G401 (cell line): ENCODE data around the gene NTM. TPM values are rescaled to one million over a fixed set of nuclear protein-coding genes. Genes with fewer than 3 reads are reported as not detected.

ENCODE experiments used
- DNase-seq: peaks from one replicate; pipeline ENCODE4 v3.0.0-alpha.2; 2015; ENCODE audit warnings: low spot score
- in situ Hi-C: cut with HindIII; loops from 2 replicates; pipeline ENCODE4 v1.10.0; 2016; ENCODE audit warnings: low sequenced_read_pairs, mixed read lengths
- total RNA-seq: library from RNA; depleted of rRNA; stranded (reverse); fragments of >200 nt; shearing (Covaris generic); gene quantifications from 2 replicates; pipeline ENCODE4 v1.2.3, GENCODE V29; 2014

Gene NTM
- total RNA-seq, 1 experiment from 2014 or later: 11.4 TPM

DNA sequence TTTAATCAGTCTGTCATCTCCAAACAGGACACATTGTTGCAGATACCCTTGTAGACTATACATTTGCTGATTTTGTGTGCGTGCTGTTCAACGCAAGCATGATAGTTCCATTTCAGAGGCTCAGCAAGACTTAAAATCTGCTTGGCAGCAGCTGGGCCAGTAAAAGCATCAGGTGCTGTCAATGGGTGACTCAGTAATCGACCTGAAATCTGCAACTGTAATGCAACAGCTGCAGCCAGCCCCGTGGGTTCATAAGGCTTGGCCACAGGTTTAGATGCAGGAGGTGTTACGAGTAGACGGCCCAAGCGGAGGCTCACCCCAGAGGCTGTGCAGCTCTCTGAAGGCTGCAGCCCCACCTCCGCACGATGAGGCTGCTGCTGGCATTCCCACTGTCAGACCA, 84.6 kb downstream of the NTM start:
- in situ Hi-C loops: no loop called here
- DNase-seq: no peak

GRCh38 chr11:131455843-131456704, 85.7 kb downstream of the NTM start:
- in situ Hi-C loops: no loop called here
- no peak for DNase-seq

GRCh38 chr11:131457163-131457562, 86.7 kb downstream of the NTM start:
- DNase-seq: no peak
- in situ Hi-C loops: no loop called here

DNA sequence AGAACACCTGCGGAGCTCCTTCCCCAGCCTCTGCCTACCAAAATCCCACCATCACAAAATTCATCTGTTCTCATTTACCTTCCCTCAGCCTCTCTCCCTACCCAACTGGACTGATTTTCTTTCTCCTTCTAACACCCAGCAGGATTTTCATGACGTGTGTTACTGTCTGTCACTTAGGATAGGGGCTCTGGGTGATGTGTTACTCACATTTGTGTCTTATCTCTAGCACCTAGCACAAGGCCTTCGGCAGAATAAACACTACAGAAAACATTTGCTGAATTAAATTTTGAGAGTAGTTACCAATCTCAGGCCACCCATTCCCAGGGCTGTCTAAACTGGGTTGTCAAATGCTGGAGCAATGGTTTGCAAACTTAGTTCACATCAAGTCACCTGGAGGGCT, 88.0 kb downstream of the NTM start:
- in situ Hi-C loops: no loop called here

GRCh38 chr11:131460931-131461330, 90.5 kb downstream of the NTM start:
- no peak for DNase-seq
- in situ Hi-C loops: no loop called here

More for the DNA sequence above, 88.0 kb downstream of the NTM start:
- no peak for DNase-seq

- in situ Hi-C loops: no loop called here
- no peak for DNase-seq
These were observed 92.2 kb downstream of the NTM start for GRCh38 chr11:131462622-131463021.

DNA sequence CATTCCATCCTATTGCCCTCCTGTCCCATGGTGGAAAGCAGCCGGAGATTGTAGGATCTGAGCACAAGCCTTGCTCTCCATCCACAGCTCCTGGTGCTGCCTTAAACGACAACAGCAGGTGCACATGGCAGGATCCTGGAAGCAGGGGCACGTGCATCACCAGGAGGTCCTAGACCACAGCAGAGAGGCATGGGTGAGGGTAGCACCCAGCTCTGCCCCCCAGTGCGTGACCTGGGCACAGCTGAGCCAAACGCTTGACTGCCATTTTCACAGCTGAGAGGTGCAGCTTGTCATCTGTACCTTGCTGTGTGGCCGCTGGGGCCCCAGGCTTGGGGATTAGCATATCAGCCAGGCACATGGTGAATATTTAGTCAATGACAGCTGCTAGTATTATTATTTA, 92.7 kb downstream of the NTM start:
- in situ Hi-C loops: no loop called here

DNA sequence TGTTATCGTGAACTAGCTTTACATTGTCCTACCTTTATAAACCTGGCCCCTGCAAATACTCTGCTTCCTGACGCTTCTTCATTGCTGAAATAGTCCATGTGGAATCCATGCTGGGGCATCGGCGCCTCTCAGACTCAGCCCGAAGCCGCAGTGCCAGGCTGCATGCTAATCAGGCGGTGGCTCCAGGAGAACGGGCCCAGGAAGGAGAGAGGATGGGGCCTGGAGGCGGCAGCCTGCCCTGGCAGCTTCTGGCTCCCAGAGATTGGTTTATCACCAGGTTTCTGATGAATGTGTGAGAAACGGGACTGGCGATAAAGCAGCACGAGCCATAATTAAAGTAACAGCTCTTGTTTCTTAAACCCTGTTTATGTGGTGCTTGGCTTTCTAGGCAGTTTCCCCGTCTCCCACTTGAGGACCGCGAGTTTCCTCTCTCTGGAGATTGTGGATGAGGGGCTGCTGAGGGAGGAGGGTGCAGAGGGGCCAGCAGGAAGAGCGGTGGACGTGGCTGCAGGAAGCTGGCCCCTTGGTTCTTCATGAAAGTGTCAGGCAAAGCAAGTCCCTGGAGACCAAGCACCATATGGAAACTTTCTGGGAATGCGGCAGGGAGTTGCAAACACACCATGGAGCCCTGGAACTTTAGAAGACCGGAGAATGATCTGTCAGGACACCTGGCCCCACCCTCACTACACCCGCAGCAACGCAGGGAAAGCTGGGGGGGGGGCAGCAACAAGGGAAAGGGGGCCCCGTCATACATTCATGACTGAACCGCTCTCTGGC, 93.4 kb downstream of the NTM start:
- in situ Hi-C loops: no loop called here

More for the DNA sequence above, 92.7 kb downstream of the NTM start:
- no peak for DNase-seq

DNA sequence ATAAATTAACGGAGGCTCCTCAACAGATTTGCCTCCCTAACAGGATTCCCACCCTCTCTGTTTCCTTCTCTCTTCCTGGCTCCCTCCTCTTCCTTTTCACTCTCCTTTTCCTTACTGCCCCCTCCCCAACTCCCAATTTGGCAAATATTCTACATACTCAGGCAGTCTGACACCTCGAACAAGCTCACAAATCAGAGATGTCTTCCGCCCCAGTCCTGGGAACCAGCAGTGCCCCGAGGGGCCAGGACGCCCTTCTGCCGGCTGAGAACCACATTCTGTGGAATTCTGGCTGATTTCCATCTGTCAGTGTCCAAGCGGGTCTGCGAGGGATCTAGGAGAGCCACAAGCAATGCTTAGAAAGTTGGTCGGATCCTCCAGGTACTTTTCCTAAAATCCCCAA, 94.0 kb downstream of the NTM start:
- in situ Hi-C loops: no loop called here
- DNase-seq: no peak

More for the DNA sequence above, 93.4 kb downstream of the NTM start:
- DNase-seq: no peak

DNA sequence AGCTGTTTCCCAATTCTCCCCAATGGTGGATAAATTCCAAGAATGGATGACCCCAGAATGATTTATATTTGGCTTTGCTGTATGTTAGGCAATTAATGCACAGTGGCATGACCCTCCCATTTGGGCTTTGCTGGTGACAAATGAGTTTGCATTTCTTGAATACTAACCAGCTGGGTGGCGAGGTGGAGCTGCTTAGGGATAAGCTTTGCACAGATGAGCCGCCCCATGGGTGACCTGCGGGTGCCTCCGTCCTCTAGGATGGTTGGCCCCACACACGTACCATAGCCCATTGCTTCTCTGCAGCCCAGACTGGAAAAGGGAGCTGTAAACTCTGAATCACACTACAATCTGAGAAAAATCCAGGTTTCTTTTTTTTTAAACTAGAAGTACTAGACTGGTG, 94.6 kb downstream of the NTM start:
- no peak for DNase-seq
- in situ Hi-C loops: no loop called here

GRCh38 chr11:131465746-131466145, 95.3 kb downstream of the NTM start:
- in situ Hi-C loops: no loop called here

DNA sequence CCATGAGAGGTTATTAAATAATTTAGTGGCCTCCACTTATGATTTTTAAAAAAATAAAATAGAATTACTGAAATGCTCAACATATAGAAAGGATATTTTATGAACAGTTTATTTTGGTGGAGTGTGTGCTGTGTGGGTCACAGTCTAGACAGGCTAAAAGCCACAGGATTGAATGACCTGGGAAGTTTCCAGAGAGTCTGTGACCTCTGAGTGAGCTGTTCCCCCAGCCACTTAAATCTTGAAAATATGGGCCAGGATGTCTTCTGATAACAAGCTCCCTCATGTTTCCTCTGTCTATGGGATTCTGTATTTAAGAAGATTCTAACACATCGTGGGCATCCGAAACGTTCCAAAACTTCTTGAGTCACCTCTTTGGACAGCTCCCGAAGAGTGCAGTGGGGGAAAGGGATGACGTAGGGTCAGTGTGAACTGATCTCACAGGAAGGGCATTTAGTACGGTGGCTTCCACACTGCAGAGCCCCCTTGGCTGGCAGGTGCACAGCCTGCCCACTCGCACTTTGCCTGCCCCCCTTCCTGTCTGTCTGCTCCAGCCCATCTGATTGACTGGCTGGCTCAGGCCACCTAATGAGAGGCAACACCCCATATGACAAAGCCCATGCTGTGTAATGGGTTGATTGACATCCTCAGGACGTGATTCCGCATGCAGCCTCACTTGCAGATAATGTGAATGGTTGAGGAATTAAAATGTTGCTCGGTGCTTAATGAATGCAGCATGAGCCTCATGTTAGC, 97.4 kb downstream of the NTM start:
- DNase-seq: no peak
- in situ Hi-C loops: no loop called here

More at GRCh38 chr11:131465746-131466145, 95.3 kb downstream of the NTM start:
- DNase-seq: no peak

GRCh38 chr11:131468565-131468964, 98.2 kb downstream of the NTM start:
- in situ Hi-C loops: no loop called here
- DNase-seq: no peak

DNA sequence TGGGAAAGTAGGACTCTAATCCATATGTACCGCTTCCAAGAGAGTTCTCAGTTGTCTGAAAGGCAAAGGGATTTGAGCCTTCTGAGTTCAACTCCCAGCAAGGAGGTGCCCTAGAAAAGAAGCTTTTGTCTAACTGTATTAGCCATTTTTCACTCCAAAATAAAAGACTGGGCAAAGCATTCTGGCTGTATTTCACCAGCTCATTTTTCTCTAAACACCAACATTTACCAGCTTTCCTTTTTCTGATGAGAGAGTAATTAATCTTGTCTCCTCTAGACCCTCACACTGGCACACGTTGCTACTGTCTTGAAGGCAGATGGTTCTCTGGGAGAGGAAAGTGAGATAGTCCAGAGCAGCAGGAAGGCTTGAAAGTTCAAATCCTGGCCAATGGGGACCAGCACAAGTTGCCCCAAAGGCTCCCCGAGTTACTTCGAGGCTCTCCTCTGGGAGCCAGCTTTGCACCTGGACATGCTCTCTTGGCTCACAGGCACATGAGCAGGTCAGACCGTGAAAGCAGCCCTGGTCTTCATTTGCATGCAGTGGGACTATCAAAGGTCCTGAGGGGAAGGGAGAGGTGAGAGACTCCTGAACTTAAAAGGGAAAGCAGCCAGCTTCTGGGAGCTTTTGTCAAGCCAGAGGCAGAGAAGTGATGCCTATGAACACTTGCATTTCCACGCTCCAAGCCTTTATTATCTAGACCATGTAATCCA, 100.0 kb downstream of the NTM start:
- no peak for DNase-seq
- in situ Hi-C loops: no loop called here

DNA sequence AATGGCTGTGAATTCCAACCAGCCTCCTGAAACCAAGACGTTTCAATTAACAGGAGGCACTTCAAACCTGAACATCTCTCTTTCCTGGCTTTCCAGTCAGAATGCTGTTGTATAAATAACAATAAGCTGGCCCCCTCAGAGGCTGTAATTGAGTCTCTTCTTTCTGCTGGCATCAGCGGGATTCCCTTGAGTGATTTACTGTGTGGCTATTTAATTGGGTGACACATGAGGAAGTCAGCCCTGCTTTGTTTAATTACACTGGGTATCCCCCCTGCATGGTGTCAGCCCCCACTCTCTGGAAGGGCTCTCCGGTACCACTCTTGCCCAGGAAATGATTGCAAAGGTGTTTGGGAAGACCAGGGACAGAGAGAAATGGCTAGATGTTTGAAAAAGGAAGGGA, 101.6 kb downstream of the NTM start:
- in situ Hi-C loops: no loop called here
- DNase-seq: no peak

DNA sequence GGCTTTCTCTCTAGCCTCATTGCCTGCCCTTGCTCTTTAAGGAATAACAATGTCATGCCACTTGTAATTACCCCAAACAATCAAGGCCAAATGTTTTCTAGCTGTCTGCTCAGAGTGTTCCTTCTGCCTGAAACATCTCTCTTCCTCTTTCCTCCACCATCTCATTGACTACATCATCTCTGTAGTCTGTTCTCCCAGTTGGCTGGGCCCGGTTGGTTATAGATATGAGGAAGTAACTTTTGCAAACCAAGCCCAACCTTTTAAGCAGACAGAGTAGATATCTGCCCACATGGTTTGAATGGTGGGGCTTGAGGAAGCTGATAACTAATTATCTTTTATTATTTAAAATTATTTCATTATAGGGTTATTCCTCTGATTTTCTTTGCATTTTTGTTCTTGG, 104.5 kb downstream of the NTM start:
- DNase-seq: no peak
- in situ Hi-C loops: no loop called here

DNA sequence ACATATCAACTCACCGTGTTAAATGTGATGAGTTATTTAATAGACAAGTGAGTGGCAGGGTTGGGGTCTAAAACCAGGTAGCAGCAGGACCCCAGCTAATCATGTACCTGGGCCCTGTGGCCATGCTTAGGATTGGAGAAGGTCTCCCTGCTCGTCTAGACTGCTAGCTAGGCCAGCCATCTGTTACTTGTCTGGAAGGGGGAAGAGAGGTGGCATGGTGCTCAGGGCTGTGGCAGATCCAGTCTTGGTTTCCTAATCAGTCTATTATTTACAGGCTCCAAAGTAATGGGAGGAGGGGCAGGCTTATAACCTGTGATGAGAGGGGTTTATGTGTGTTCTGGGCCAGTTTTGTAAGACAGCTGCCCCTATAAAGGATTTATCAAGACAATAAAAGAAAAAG, 105.9 kb downstream of the NTM start:
- in situ Hi-C loops: no loop called here
- DNase-seq: no peak

DNA sequence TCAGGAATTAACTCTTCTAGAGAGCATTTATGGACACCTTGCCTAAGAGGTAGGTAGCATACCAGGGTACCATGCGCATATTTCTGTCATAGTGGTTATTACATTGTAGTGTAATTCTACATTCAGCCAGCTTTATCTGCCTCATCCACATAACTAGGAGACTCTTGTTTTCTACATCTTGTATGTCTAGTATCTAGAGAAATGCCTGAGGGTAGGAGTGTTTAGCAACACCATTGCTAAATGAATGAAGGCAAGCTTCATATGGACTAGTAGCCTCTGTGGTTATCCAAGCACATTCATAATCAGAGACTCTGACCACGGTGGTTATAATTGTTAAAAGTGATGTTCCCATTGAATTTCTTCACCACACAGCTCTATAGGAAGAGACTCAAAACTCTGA, 107.9 kb downstream of the NTM start:
- in situ Hi-C loops: no loop called here
- no peak for DNase-seq

- in situ Hi-C loops: no loop called here
- no peak for DNase-seq
These were observed 110.9 kb downstream of the NTM start for GRCh38 chr11:131481303-131481702.
